M059J (cell line): ENCODE data around the gene SPRING1. TPM values are rescaled to one million over a fixed set of nuclear protein-coding genes. Genes with fewer than 3 reads are reported as not detected.
A peak's percentile ranks its signal among the peaks of the same experiment; 100 is the strongest.
"Not testable (repeated sequence)": the region's sequence is repeated elsewhere in the genome, so short reads cannot be mapped to it uniquely, and the experiment has no call there.

Experiments used
- DNase-seq: peaks from one replicate; pipeline ENCODE4 v3.0.0-alpha.2; 2012; ENCODE audit warnings: low read depth
- total RNA-seq: library from RNA; depleted of rRNA; stranded (reverse); fragments of >200 nt; shearing (Covaris generic); gene quantifications from 2 replicates; pipeline ENCODE4 v1.2.3, GENCODE V29; 2014; rRNA removed

SPRING1 gene
- total RNA-seq = 20.9 and 28.3 TPM in 2 replicates

DNA sequence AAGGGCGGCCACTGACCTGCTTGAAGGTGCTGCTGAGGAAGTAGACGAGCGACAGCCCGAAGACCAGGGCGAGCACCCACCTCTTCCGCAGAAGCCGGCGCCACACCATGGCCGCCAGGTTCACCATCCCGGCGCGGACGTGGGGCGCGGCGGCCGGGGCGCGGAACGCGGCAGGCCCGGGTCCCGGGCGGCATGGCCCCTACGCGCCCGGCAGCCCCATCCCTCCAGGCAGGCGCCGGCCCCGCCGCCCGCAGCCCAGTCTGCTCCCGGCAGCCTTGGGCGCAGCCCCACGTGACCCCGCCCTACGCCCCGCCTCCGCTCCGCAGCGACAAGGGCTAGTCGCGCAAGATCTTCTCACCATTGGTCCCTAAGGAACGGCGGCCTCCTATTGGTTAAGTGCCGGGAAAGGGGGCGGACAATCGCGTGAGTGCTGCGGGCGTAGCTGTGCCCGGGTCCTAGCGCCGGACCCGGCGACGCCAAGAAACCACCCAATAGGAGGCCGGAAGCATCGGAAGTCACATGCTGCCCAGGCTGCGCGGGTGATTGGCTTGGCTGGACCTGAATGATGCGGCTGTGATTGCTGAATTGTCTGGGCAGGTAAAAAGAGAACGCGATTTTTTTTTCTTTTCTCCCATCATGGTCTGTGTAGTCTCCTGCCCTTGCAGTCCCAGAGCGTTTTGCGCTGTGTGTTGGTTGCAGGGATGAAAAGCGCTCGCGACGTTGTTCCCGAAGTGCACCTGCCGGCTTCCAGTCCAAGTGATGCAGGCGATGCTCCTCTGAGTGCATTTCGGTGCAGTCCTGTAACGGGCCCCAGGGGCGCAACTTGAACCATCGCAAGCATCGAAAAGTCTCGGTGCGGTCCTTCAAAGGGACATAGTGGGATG, at the start of gene SPRING1, which contains the start of gene RNFT2:
Gene SPRING1, minus strand, starts transcription at position 296 of the 884 bp plus-strand sequence. Its CDS starts 169 bp downstream, at position 127.
Gene RNFT2, plus strand, starts transcription at position 542 of the 884 bp plus-strand sequence. CDS start 2,183 bp downstream, outside the sequence.
- peak; percentile 99 for DNase-seq

- no peak for DNase-seq
Measured at GRCh38 chr12:116784238-116784612, 46.4 kb upstream of the SPRING1 start.

- DNase-seq = no peak
Measured at GRCh38 chr12:116783525-116784237, 45.8 kb upstream of the SPRING1 start.

GRCh38 chr12:116780942-116781341, 43.1 kb upstream of the SPRING1 start:
- no peak for DNase-seq

- no peak for DNase-seq
Measured at GRCh38 chr12:116779597-116779996, 41.7 kb upstream of the SPRING1 start.

DNA sequence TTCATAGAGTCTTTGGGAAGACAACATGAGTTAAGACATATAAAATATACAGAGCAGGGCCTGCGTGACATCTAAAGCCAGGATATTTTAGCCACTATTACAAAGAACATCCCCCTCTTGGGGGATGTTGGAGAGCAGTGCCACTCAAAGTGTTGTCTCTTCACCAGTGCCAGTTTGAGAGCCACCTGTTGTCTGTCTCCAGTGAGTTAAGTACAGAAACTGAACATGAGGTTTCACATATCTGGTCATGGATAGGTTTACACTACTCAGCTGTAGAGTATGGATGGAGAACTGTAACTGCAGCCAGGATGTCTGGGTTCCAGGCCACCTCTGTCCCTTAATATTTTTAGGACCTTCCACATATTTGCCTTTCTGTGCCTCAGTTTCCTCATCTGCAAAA, 39.4 kb upstream of the SPRING1 start:
- DNase-seq = no peak

DNA sequence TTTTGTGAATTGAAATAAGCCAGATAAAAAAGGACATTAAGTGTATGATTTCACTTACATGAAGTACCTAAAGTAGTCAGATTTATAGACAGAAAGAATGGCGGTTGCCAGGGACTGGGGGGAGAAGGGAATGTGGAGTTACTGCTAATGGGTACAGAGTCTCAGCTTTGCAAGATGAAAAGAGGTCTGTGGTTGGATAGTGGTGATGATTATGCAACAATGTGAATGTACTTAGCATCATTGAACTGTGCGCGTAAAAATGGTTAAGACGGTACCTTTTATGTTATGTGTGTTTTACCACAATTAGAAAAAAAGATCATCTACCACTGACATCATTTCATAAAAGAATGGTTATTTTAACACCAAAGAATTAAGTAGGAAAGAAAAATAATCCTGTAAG, 36.2 kb upstream of the SPRING1 start:
- DNase-seq = no peak

DNA sequence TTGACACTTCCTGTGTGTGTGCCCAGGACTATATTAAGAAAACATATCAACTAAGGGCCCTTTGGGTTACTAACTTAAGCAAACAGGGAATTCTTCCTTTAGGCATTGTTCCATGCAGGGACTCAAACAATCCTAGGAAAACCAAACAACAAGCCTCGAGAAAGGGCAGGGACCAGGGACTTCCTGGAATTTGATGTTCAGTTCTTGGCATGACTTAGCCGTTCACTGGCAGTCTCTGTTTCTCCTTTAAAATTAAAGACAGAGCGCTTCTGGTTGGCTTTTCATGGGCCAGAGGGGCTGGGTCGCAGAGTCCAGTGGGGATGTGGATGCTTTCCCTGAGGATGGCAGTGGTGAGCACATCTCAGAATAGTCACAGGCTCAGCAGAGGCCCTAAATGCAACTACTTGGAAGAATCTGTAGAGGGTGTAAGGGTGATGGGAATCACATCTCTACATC, 35.4 kb upstream of the SPRING1 start:
- no peak for DNase-seq

DNA sequence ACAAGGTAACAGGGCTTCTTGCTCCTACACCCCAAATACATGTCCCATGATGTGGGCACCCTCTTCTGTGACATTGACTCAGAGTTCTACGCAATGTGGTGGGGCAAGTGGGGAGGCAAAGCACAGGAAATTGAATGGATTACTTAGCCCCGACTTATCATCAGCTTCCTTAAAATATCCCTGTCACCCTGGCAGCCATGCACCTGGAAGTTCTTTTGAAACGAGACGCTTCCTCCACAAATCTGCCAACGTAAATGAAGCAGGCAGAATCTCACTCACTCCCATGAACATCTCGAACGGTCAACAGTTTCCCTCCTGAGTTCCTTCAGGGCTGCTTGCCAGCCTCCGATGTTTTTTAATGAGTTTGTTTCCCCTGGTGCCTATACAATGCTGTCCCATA, 33.8 kb upstream of the SPRING1 start:
- peak; percentile 9 for DNase-seq

DNA sequence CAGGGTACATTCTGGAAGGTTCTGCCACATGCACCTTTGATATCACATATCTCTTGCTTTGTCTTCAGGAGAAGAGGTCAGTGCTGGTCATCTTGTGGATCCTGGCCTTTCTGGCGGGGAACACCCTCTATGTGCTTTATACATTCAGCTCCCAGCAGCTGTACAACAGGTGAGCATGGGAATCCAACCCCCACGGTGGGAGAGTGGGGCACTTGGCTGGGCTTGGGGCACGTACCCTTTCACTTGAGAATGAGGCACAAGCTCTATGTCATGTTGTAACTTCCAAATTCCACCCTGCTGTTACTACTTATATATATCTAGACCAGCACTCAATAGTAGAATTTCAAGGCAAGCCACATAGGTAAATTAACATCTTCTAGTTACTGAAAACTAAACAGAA, 28.9 kb upstream of the SPRING1 start:
- DNase-seq = no peak

- DNase-seq = no peak
Measured at GRCh38 chr12:116766285-116766684, 28.4 kb upstream of the SPRING1 start.

DNA sequence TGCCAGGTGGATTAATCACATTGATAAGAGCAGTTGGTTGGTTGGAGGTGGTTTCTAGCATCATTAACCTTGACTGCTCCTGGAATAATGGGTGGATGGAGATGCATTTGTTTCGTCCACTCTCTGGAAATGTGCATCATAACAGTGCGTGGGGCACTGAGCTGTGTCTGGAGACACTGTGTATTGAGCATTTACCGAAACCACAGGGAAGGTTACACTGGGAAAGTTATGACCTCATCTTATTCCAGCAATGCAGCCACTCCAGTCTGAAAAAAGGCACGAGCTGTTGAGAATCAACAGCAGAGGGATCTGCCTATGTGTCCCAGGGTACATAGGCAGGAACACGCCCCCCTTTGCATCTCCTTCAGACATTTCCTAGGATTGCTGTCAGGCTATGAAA, 27.4 kb upstream of the SPRING1 start:
- no peak for DNase-seq

DNA sequence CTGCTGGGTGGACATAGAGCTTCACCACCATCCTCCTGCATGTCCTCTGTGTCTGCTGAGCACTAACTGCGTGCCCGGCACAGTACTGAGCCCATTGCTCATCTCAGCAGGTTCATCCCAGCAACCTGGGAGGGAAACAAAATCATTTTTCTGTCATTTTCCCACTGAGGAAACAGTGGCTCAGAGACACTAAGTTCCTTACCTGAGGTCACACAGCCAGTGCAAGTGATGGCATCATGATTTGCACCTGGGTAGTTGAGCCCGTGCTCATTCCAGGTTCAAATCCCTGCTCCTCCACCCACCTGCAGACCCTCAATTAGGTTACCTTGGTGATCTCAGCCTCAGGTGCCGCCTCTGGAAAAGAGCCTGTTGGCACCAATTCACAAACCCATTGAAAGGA, 23.6 kb upstream of the SPRING1 start:
- DNase-seq = no peak

- DNase-seq = no peak
Measured at GRCh38 chr12:116760622-116761020, 22.8 kb upstream of the SPRING1 start.

DNA sequence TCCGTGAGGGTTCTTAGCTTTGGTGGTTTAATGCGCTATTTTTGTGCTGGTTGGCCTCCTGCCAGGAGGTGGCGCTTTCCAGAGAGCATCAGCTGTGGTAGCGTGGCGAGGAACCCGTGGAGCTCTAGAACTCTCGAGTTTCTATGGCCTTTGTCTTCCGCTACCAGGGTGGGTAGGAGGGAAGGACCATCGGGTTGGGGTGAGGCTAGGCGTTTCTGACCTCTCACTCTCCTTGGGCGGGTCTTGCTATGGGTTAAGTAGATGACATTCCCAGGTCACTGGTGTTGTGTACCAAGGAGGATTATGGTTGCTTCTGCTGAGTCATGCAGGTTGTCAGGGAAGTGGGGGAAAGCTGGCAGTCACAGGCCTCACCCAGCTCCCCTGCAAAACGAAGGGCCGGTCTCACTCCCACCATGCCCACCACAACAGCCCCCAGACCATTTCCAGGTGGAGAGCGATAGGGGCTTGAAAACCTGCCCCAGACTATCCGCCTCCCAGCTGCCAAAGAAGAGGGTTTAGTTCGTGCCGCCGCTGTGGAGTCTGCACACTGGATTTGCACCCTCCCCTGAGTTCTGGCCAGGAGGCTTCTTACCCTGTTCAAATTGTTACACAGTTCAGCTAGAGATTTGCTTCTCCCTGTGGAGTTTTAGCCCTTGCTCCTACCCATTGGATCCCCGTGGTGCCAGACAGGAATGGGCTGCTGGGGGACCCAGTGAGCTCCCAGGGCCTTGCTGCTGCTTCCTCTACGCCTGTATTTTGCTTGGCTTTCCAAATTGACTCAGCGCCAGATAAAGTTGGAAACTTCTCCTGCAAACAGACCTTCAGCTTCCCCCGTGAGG, 22.1 kb upstream of the SPRING1 start:
- no peak for DNase-seq

DNA sequence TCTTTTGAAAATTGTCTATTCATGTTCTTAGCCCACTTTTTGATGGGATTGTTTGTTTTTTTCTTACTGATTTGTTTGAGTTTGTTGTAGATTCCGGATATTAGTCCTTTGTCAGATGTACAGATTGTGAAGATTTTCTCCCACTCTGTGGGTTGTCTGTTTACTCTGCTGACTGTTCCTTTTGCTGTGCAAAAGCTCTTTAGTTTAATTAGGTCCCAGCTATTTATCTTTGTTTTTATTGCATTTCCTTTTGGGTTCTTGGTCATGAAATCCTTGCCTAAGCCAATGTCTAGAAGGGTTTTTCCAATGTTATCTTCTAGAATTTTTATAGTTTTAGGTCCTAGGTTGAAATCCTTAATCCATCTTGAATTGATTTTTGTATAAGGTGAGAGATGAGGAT, 16.9 kb upstream of the SPRING1 start:
- not testable (repeated sequence) for DNase-seq

- DNase-seq = not testable (repeated sequence)
Measured at GRCh38 chr12:116754097-116754496, 16.2 kb upstream of the SPRING1 start.

DNA sequence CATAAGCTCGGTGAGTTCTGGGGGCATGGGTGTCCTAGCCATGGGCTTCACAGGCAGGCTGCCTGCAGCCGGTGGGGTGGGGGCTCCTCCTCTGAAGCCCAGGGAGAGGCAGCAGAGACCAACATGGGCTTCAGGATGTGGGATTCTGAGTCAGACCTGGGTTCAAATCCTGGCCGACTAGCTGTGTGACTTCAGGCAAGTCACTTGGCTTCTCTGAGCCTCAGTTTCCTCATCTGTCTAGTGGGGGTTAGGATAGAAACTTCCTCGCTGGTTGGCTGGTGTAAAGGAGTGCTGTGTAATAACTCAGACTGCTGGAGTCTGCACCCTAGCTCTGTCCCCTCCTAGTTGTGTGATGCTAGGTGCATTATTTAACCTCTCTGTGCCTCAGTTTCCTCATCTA, 12.4 kb upstream of the SPRING1 start:
- no peak for DNase-seq

GRCh38 chr12:116749884-116750283, 12.0 kb upstream of the SPRING1 start:
- DNase-seq = no peak

DNA sequence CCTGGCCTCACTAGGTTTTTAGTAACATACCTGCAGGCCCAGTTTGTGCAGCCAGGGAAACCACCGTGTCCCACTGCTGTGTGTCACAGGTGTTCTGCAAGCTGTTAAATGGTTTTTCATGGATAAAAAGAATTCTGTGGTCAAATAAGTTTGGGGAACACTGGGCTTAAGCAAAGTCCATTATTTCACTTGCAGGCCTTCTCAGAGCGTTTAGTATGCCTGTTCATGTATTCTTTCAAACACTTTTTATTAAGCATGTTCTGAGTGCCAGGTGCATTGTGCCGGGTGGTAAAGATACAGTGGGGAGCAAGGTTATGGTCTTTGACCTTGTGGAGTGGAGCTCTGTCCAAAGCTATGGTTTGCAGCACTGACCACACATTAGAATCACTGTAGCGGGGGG, 7.7 kb upstream of the SPRING1 start:
- no peak for DNase-seq

DNA sequence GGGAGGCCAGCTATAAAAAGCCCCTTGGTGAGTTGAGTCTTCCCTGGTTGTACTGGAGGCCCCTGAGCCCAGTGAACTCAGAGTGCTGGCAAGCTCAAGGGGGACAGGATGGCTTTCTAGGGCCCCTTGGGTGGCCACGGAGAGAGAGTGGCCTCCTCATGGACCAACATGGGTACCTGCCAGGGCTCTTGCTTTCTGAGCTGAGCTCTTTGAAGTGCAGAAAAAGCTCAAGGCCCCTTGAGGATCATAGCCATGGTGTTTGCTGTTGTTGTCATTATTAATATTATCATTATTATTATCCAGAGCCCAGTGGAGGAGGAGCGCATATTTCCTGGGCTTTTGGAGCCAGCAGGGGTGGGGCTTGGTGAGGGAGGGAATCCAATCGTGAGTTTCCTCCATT, 6.9 kb upstream of the SPRING1 start:
- no peak for DNase-seq

DNA sequence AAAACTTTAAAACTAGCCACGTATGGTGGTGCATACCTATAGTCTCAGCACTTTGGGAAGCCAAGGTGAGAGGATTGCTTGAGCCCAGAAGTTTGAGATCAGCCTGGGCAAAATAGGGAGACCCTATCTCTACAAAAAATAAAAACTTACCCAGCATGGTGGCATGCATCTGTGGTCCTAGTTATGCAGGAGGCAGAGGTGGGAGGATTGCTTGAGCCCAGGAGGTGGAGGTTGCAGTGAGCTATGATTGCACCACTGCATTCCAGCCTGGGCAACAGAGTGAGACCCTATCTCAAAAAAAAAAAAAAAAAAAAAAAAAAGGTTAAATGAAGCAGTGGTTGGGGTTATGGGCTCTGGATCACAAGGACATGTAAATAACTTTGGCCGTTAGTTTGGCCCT, 4.9 kb upstream of the SPRING1 start:
- DNase-seq = not testable (repeated sequence)
